Measurements from ENCODE around the gene RPE65. TPM values are rescaled to one million over a fixed set of nuclear protein-coding genes. Genes with fewer than 3 reads are reported as not detected.
"Not testable (repeated sequence)": the region's sequence is repeated elsewhere in the genome, so short reads cannot be mapped to it uniquely, and the experiment has no call there.

The RPE65 gene
- total RNA-seq, 4 donors from 2014 or later = not detected

DNA sequence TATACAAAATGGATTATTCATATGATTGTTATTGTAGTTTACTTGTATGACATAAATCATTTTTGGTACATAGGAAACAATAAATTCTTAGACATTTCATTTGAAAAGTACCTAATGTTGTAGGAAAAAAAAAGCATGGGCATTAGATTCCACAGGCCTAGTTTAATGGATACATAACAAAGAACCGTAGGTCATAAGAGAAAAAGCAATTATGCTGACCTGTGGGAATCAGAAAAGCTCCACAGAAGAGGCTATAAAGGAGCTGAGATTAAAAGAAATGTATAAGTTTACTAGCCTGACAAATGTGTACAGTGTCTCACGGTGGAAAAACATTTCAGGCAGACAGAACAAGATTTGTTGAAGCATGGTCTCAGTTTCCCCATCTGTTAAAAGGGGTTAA lies 43.4 kb upstream of the RPE65 start:
- Histone ChIP-seq H3K36me3 (no peaks in the 10 kb centered on the region), H3K9me3 (no peaks in the 10 kb centered on the region), H3K27ac (no peak overlapping the region), H3K4me1 (peaks cover 9 to 10% of the 10 kb centered on the region in 2 donors), H3K4me3 (replicated peaks in 1 of 3) (no peak overlapping the region), H3K27me3 (no peaks in the 10 kb centered on the region)
- intact Hi-C loops (cut with DNase I) = no loop called here
- TF ChIP-seq, protein P1, sequence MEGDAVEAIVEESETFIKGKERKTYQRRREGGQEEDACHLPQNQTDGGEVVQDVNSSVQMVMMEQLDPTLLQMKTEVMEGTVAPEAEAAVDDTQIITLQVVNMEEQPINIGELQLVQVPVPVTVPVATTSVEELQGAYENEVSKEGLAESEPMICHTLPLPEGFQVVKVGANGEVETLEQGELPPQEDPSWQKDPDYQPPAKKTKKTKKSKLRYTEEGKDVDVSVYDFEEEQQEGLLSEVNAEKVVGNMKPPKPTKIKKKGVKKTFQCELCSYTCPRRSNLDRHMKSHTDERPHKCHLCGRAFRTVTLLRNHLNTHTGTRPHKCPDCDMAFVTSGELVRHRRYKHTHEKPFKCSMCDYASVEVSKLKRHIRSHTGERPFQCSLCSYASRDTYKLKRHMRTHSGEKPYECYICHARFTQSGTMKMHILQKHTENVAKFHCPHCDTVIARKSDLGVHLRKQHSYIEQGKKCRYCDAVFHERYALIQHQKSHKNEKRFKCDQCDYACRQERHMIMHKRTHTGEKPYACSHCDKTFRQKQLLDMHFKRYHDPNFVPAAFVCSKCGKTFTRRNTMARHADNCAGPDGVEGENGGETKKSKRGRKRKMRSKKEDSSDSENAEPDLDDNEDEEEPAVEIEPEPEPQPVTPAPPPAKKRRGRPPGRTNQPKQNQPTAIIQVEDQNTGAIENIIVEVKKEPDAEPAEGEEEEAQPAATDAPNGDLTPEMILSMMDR (IDR thresholded peaks at IDR 0.05) = no peak
- no peak for TF ChIP-seq POLR2A (IDR thresholded peaks at IDR 0.05)
- DNase-seq = no peak
- WGBS, 2 donors = 87% methylated on average over 2 of the region's 2 CpGs

DNA sequence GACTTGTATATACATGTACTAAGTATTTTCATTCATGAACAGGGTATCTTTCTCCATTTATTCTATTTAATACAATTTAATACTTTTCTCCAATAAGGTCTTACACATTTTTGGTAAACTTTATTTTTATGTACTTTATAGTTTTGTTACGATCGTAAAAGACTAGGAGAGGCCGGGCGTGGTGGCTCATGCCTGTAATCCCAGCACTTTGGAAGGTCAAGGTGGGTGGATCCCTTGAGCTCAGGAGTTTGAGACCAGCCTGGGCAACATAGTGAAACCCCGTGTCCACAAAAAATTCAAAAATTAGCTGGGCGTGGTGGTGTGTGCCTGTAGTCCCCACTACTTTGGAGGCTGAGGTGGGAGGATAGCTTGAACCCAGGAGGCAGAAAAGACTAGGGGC lies 42.5 kb upstream of the RPE65 start:
- WGBS, 2 donors = 97 to 98% methylated on average over 6 of the region's 6 CpGs
- H3K27me3 ChIP-seq, H3K36me3 ChIP-seq: not testable (repeated sequence)

DNA sequence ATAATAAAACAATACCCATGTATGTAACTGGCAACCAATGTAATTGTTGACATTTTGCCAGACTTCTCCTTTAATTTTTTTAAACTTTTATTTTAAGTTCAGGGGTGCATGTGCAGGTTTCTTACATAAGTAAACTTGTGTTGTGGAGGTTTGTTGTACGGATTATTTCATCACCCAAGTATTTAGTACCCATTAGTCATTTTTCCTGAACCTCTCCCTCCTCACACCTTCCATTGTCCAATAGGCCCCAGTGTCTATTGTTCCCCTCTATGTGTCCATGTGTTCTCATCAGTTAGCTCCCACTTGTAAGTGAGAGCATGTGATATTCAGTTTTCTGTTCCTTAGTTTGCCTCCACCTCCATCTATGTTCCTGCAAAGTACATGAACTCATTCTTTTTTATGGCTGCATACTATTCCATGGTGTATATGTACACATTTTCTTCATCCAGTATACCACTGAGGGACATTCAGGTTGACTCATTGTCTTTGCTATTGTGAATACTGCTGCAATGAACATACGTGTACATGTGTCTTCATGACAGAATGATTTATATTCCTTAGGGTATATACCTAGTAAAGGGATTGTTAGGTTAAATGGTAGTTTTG lies 40.4 kb upstream of the RPE65 start:
- DNase-seq = no peak
- no peak overlapping the region for H3K27ac ChIP-seq
- H3K27me3 ChIP-seq = no peaks in the 10 kb centered on the region
- intact Hi-C loops (cut with DNase I) = no loop called here
- no peaks in the 10 kb centered on the region for H3K36me3 ChIP-seq
- no peaks in the 10 kb centered on the region for H3K4me1 ChIP-seq
- WGBS, 2 donors = 94 to 100% methylated on average over 2 of the region's 2 CpGs
- H3K4me3 ChIP-seq (replicated peaks in 1 of 3) = no peak overlapping the region
- TF ChIP-seq POLR2A (IDR thresholded peaks at IDR 0.05) = no peak
- TF ChIP-seq, protein P1 (IDR thresholded peaks at IDR 0.05) = no peak
- H3K9me3 ChIP-seq = no peaks in the 10 kb centered on the region

More for the DNA sequence above, 42.5 kb upstream of the RPE65 start:
- H3K9me3 ChIP-seq; H3K4me3 ChIP-seq (replicated peaks in 1 of 3); H3K27ac ChIP-seq; H3K4me1 ChIP-seq; DNase-seq; intact Hi-C loops (cut with DNase I): not testable (repeated sequence)

DNA sequence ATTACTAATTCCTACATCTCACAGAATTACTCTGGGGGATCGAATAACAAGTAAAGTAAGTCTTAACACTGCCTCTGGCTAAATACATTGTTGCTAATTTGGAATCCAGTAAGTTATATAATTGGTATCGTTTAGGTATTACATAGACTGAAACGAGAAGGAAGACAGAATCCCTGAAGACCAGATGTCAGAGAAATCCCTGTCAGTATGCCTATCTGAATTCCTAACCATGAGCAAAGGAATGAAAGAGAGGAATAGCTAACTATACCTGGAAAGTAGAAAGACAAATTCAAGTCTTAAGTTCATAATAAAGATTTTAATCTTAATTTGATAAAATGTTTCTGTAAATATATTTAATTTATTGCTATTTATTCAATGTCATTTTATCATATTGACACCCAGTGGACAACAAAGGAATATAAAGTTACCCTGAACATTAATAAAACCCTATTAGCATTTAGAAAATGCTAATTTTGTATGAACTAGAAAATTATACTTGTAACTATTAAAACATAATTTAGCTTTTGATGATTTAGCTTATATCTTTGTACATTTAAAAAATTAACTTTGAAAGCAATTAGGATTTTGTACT lies 35.8 kb upstream of the RPE65 start:
- no peak overlapping the region for H3K27ac ChIP-seq
- TF ChIP-seq POLR2A (IDR thresholded peaks at IDR 0.05) = no peak
- TF ChIP-seq, protein P1 (IDR thresholded peaks at IDR 0.05) = no peak
- WGBS, 2 donors = 59 to 88% methylated on average over 3 of the region's 3 CpGs
- H3K36me3 ChIP-seq = no peaks in the 10 kb centered on the region
- no peak overlapping the region for H3K4me3 ChIP-seq (replicated peaks in 1 of 3)
- intact Hi-C loops (cut with DNase I) = no loop called here
- H3K9me3 ChIP-seq = no peaks in the 10 kb centered on the region
- no peaks in the 10 kb centered on the region for H3K27me3 ChIP-seq
- no peak for DNase-seq
- H3K4me1 ChIP-seq = no peaks in the 10 kb centered on the region

DNA sequence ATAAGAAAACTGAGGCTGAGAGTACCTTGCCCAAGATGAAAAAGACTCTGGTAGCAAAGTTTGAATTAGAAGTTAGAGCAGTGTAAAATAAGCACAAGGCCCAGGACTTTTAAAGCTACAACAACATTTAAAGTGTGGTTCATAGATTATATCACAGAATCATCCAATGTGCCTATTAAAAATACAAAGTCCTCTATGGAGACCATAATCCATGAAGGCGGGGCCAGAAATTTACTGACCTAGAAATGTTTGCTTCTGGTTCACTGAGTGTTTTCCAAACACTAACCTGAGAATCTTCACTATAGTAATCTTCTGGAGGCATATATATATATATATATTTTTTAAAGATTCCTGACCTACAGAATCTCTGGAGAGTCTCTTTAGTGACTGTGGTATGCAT lies 34.9 kb upstream of the RPE65 start:
- Histone ChIP-seq H3K27me3 (no peaks in the 10 kb centered on the region), H3K27ac (no peak overlapping the region), H3K4me1 (no peaks in the 10 kb centered on the region), H3K36me3 (no peaks in the 10 kb centered on the region), H3K9me3 (no peaks in the 10 kb centered on the region), H3K4me3 (replicated peaks in 1 of 3) (no peak overlapping the region)
- 92 to 98% methylated on average over 1 of the region's 1 CpG for WGBS, 2 donors
- TF ChIP-seq POLR2A (IDR thresholded peaks at IDR 0.05) = no peak
- TF ChIP-seq, protein P1 (IDR thresholded peaks at IDR 0.05) = no peak
- DNase-seq = no peak
- intact Hi-C loops (cut with DNase I) = no loop called here
